Neural progenitor cell (in vitro differentiated cells): ENCODE measurements around the gene KRTAP10-2.

Source experiments
- EZH2 ChIP-seq: fragments of 200-600 bp; sonication (generic); IDR thresholded peaks from 2 replicates; pipeline ENCODE4 v1.6.1; 2017; ENCODE audit warnings: antibody characterized with exemption, mild to moderate bottlenecking, moderate library complexity
- TF ChIP-seq, protein P1 (sequence below): fragments of 200-600 bp; sonication (generic); IDR thresholded peaks from 2 replicates; pipeline ENCODE4 v1.5.1; 2017; ENCODE audit warnings: antibody characterized with exemption, mild to moderate bottlenecking

DNA sequence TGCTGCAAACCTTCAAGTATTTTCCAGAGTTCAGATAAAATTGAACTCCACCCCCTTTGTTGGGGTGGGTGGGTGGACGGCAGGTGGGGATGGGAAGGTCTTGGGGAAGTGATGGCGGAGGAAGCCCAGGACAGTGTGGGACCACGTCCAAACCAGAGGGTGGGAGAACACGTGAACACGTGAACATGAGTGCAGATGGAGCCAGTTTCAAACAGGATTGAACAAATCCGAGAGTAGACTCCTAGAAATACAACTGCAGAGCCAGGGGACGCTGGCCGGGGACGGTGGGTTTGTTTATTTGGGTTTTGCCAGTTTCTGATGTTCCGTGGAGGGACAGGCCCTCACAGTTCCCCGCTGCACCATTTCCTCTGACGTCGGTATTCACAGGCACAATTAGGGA is 2.9 kb downstream of the KRTAP10-2 start:
- TF ChIP-seq, protein P1, sequence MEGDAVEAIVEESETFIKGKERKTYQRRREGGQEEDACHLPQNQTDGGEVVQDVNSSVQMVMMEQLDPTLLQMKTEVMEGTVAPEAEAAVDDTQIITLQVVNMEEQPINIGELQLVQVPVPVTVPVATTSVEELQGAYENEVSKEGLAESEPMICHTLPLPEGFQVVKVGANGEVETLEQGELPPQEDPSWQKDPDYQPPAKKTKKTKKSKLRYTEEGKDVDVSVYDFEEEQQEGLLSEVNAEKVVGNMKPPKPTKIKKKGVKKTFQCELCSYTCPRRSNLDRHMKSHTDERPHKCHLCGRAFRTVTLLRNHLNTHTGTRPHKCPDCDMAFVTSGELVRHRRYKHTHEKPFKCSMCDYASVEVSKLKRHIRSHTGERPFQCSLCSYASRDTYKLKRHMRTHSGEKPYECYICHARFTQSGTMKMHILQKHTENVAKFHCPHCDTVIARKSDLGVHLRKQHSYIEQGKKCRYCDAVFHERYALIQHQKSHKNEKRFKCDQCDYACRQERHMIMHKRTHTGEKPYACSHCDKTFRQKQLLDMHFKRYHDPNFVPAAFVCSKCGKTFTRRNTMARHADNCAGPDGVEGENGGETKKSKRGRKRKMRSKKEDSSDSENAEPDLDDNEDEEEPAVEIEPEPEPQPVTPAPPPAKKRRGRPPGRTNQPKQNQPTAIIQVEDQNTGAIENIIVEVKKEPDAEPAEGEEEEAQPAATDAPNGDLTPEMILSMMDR, result no peak
- no peak for TF ChIP-seq EZH2
